Activated CD4-positive, alpha-beta memory T cell treated with anti-CD3 and anti-CD28 coated beads for 36 hours (primary cell): ENCODE results near the gene MBLAC1. TPM values are rescaled to one million over a fixed set of nuclear protein-coding genes. Genes with fewer than 3 reads are reported as not detected.
"Not testable (repeated sequence)": the region's sequence is repeated elsewhere in the genome, so short reads cannot be mapped to it uniquely, and the experiment has no call there.

ENCODE experiments used
- CTCF ChIA-PET: fragments of 350-600 bp; sonication (Branson Sonifier 250); formaldehyde crosslinking; loops from one replicate; lab custom pipeline; 2021; ENCODE audit warnings: antibody characterized with exemption, inconsistent platforms; lab: Charles Lee
- POLR2A ChIA-PET: fragments of 350-600 bp; sonication (Branson Sonifier 250); formaldehyde crosslinking; loops from one replicate; lab custom pipeline; 2021; ENCODE audit warnings: antibody characterized with exemption; lab: Charles Lee
- DNase-seq: peaks from one replicate; pipeline ENCODE4 v3.0.0-alpha.2; 2020
- H3K27ac Mint-ChIP-seq: one replicate; pipeline ENCODE4 v1.8.0; 2021; ENCODE audit warnings: mixed read lengths
- H3K27me3 Mint-ChIP-seq: one replicate; pipeline ENCODE4 v1.8.0; 2021; ENCODE audit warnings: mixed read lengths
- H3K36me3 Mint-ChIP-seq: one replicate; pipeline ENCODE4 v1.8.0; 2021; ENCODE audit warnings: mixed read lengths
- H3K4me1 Mint-ChIP-seq: one replicate; pipeline ENCODE4 v1.8.0; 2021; ENCODE audit warnings: low read depth, mixed read lengths
- H3K4me3 Mint-ChIP-seq: one replicate; pipeline ENCODE4 v1.8.0; 2021; ENCODE audit warnings: mild to moderate bottlenecking, mixed read lengths
- H3K9me3 Mint-ChIP-seq: one replicate; pipeline ENCODE4 v1.8.0; 2021; ENCODE audit warnings: mixed read lengths
- intact Hi-C: fragments of 100-400 bp; cut with micrococcal nuclease; formaldehyde crosslinking; loops from one replicate; pipeline ENCODE4 v1.15.1; 2023
- total RNA-seq, 2 experiments: library from RNA; stranded (reverse); gene quantifications; one replicate each; pipeline ENCODE4 v1.2.3, GENCODE V29; 2021

The MBLAC1 gene
- total RNA-seq, 2 experiments from 2014 or later = 2.3 to 3.4 TPM

GRCh38 chr7:100126239-100126930, 382 bp upstream of the MBLAC1 start:
- H3K4me3 Mint-ChIP-seq = peak overlapping the region; percentile 95
- peak overlapping the region; percentile 96 for H3K27ac Mint-ChIP-seq
- H3K36me3 Mint-ChIP-seq = peaks cover 6% of the 10 kb centered on the region
- peaks cover 30% of the 10 kb centered on the region for H3K4me1 Mint-ChIP-seq
- DNase-seq = no peak
- no peaks in the 10 kb centered on the region for H3K27me3 Mint-ChIP-seq
- intact Hi-C loops = loop anchor here (2.0 to 5.0 kb wide), 3 partner anchors 22 to 301 kb away; partner anchors contain the start of genes LAMTOR4, MEPCE, TRIM4 and ZCWPW1
- ChIA-PET CTCF (interaction anchor here (0.7 to 1.2 kb wide), 2 partner anchors 211 to 494 kb away, joined by 3 read pairs; no protein-coding TSS in a partner anchor), POLR2A (interaction anchor here (0.6 to 1.2 kb wide), 6 partner anchors 25 to 580 kb away, joined by 3 to 18 read pairs (median 3); partner anchors contain the start of genes AP4M1, COPS6, MCM7 and POP7)
- no peaks in the 10 kb centered on the region for H3K9me3 Mint-ChIP-seq

DNA sequence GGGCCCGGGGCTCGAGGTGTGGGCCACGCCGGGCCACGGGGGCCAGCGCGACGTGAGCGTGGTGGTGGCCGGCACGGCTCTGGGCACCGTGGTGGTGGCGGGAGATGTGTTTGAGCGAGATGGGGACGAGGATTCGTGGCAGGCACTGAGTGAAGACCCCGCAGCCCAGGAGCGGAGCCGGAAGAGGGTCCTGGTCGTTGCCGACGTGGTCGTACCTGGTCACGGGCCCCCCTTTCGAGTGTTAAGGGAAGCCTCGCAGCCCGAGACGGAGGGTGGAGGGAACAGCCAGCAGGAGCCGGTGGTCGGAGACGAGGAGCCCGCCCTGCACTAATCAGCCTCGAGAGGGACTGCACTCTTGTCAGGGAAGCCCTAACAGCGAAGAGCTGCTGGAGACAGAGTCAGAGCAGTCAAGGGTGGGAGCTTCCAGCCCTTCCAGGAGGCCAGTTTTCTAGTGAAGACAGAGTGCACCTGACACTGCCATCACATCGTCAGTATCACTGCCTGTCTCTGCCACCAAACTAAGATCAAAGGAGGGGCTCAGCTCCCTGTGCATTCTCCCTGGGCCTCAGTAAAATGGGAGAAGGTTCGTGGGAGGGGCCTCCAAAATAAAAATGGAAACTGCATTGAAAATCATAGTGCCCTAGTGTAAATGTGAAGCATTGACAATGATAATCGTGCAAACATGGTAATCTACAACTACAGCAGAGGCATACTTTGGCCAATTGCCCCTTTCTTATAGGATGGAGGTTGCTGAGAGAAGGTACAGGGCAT, 1.3 kb downstream of the MBLAC1 start:
- ChIA-PET CTCF (interaction anchor here (0.6 to 1.9 kb wide), 5 partner anchors 17 to 280 kb away, joined by 3 to 9 read pairs (median 5); no protein-coding TSS in a partner anchor), POLR2A (interaction anchor here (0.6 to 1.0 kb wide), 5 partner anchors 21 to 300 kb away, joined by 3 to 10 read pairs (median 3); partner anchors contain the start of genes AP4M1, LAMTOR4 and ZCWPW1)
- peak; percentile 43 for DNase-seq
- no peaks in the 10 kb centered on the region for H3K27me3 Mint-ChIP-seq
- H3K4me3 Mint-ChIP-seq = peak overlapping the region; percentile 76
- H3K36me3 Mint-ChIP-seq = peaks cover 6% of the 10 kb centered on the region
- no peaks in the 10 kb centered on the region for H3K9me3 Mint-ChIP-seq
- H3K4me1 Mint-ChIP-seq = peaks cover 29% of the 10 kb centered on the region
- peak overlapping the region; percentile 60 for H3K27ac Mint-ChIP-seq
- intact Hi-C loops = loop anchor here (1.0 to 5.0 kb wide), 5 partner anchors 9 to 299 kb away; partner anchors contain the start of genes AP4M1, CNPY4, LAMTOR4 and MCM7

- H3K27ac Mint-ChIP-seq = no peak overlapping the region
- H3K9me3 Mint-ChIP-seq = no peaks in the 10 kb centered on the region
- peaks cover 29% of the 10 kb centered on the region for H3K4me1 Mint-ChIP-seq
- H3K27me3 Mint-ChIP-seq = no peaks in the 10 kb centered on the region
- POLR2A ChIA-PET = interaction anchor here (0.6 to 1.0 kb wide), 5 partner anchors 20 to 300 kb away, joined by 3 to 10 read pairs (median 3); partner anchors contain the start of genes AP4M1, LAMTOR4 and ZCWPW1
- CTCF ChIA-PET = interaction anchor here (0.6 to 1.9 kb wide), 5 partner anchors 17 to 279 kb away, joined by 3 to 9 read pairs (median 5); no protein-coding TSS in a partner anchor
- H3K4me3 Mint-ChIP-seq = peak overlapping the region; percentile 76
- peaks cover 6% of the 10 kb centered on the region for H3K36me3 Mint-ChIP-seq
- intact Hi-C loops = loop anchor here (5.0 kb wide), 1 partner anchor 299 kb away; the partner anchor contains the start of genes MEPCE and ZCWPW1
- peak; percentile 21 for DNase-seq
Measured at GRCh38 chr7:100128637-100128963, 1.8 kb downstream of the MBLAC1 start.

GRCh38 chr7:100130220-100130607, 3.4 kb downstream of the MBLAC1 start:
- not testable (repeated sequence) for DNase-seq, H3K27me3 Mint-ChIP-seq, H3K27ac Mint-ChIP-seq, H3K4me3 Mint-ChIP-seq, H3K9me3 Mint-ChIP-seq, H3K36me3 Mint-ChIP-seq
- POLR2A ChIA-PET = interaction anchor here (1.1 to 1.5 kb wide), 3 partner anchors 13 to 81 kb away, joined by 3 read pairs; partner anchors contain the start of gene MCM7
- peaks cover 18% of the 10 kb centered on the region for H3K4me1 Mint-ChIP-seq
- intact Hi-C loops = loop anchor here (2.0 to 5.0 kb wide), 2 partner anchors 149 to 217 kb away; no protein-coding TSS in a partner anchor
- CTCF ChIA-PET = interaction anchor here (0.8 to 5.0 kb wide), 15 partner anchors 10 to 278 kb away, joined by 3 to 46 read pairs (median 5); partner anchors contain the start of genes AP4M1, CNPY4, GAL3ST4 and LAMTOR4

GRCh38 chr7:100130608-100131453, 4.1 kb downstream of the MBLAC1 start:
- H3K36me3 Mint-ChIP-seq = peaks cover 4% of the 10 kb centered on the region
- POLR2A ChIA-PET = interaction anchor here (1.1 to 1.5 kb wide), 3 partner anchors 14 to 80 kb away, joined by 3 read pairs; partner anchors contain the start of gene MCM7

DNA sequence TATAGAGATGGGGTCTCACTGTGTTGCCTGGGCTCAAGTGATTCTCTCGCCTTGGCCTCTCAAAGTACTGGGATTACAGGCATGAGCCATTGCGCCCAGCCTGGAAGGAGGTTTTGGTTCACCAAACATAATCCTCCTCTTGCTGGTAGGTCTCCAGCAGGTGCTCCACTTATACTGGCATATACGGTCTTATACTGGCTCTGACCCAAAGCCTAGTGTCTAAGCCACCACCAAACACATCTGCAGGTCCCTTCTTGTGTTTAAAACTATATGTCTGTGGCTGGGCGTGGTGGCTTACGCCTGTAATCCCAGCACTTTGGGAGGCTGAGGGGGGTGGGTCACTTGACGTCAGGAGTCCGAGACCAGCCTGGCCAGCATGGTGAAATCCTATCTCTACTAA, 5.4 kb downstream of the MBLAC1 start:
- Mint-ChIP-seq H3K27me3 (no peaks in the 10 kb centered on the region), H3K4me1 (peaks cover 14% of the 10 kb centered on the region), H3K27ac (no peak overlapping the region), H3K4me3 (no peak overlapping the region), H3K36me3 (no peaks in the 10 kb centered on the region), H3K9me3 (no peaks in the 10 kb centered on the region)
- intact Hi-C loops = loop anchor here (1.0 to 5.0 kb wide), 3 partner anchors 85 to 275 kb away; no protein-coding TSS in a partner anchor
- CTCF ChIA-PET = interaction anchor here (0.6 to 5.0 kb wide), 26 partner anchors 9 to 351 kb away, joined by 3 to 46 read pairs (median 4); partner anchors contain the start of genes AP4M1, GPC2, LAMTOR4 and MCM7
- POLR2A ChIA-PET = no interaction called here
- no peak for DNase-seq

More at GRCh38 chr7:100130608-100131453, 4.1 kb downstream of the MBLAC1 start:
- intact Hi-C loops = loop anchor here (2.0 to 5.0 kb wide), 2 partner anchors 150 to 216 kb away; no protein-coding TSS in a partner anchor
- no peaks in the 10 kb centered on the region for H3K27me3 Mint-ChIP-seq
- no peak overlapping the region for H3K4me3 Mint-ChIP-seq
- H3K27ac Mint-ChIP-seq = no peak overlapping the region
- peaks cover 14% of the 10 kb centered on the region for H3K4me1 Mint-ChIP-seq
- no peaks in the 10 kb centered on the region for H3K9me3 Mint-ChIP-seq
- peak; percentile 91 for DNase-seq
- CTCF ChIA-PET = interaction anchor here (0.6 to 5.0 kb wide), 28 partner anchors 9 to 749 kb away, joined by 3 to 46 read pairs (median 4); partner anchors contain the start of genes AP4M1, CNPY4, GAL3ST4 and GPC2

DNA sequence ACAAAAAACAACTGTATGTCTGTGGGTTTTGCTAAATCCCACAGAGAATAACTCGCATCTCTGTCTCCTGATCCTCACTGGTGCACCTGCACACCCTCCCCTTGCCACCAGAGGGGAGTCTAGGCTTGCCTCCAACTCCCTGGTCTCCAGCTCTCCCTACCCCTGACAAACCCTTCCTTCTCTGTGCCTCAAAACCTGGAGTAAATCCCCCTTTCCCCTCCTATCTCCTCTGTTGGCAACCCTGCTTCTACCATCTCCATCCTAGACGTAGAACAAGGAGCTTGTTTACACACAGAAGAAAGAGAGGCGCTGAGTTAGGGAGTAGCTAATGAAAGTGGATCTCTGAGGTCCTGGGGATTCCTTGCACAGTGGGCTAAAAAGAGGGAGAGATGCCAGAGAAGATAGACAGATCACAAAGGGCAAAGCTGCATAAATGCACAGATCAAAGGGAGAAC, 6.0 kb downstream of the MBLAC1 start:
- POLR2A ChIA-PET = no interaction called here
- no peaks in the 10 kb centered on the region for H3K27me3 Mint-ChIP-seq
- DNase-seq = peak; percentile 79
- intact Hi-C loops = loop anchor here (1.0 to 5.0 kb wide), 3 partner anchors 84 to 275 kb away; no protein-coding TSS in a partner anchor
- H3K36me3 Mint-ChIP-seq = no peaks in the 10 kb centered on the region
- H3K4me3 Mint-ChIP-seq = no peak overlapping the region
- CTCF ChIA-PET = interaction anchor here (0.6 to 5.0 kb wide), 32 partner anchors 8 to 350 kb away, joined by 3 to 46 read pairs (median 4); partner anchors contain the start of genes AP4M1, GPC2, LAMTOR4 and MCM7
- H3K4me1 Mint-ChIP-seq = peaks cover 14% of the 10 kb centered on the region
- H3K27ac Mint-ChIP-seq = no peak overlapping the region
- H3K9me3 Mint-ChIP-seq = no peaks in the 10 kb centered on the region

DNA sequence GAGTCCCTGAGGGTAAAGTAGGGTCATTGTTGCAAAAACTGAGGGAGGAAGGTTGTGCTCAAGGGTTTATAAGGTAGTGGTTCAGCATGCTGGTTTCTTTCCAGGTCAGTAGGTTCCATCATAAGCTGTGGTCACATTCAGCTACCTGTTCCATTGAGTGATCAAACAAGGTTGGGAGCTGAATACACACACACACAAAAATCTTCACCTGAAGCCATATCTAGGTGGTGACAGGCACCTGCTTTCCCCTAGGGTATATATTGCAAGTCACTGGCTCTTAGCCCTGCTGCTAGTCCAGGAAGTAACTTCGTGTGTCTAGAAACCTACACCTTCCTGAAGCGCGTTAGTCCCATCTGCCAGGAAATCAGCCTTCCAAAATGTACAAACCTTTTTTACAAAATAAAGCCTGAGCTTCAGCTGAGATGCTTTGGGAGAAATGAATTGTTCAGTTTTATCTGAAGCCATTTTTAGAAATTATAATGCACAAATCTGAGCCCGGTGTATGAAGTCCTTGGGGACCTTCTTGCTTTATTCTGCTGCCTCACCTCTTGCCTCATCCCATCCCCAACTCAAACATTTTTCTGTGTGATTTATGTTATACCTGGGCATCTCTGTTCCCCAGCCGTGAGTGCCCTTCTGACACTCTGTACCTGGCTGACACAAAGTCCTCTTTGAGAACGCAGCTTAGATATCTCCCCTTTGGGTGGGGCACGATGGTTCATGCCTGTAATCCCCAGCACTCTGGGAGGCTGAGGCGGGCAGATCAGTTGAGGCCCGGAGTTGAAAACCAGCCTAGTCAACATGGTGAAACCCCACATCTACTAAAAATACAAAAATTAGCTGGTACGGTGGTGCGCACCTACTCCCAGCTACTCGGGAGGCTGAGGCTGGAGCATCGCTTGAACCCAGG, 11.3 kb downstream of the MBLAC1 start:
- POLR2A ChIA-PET = no interaction called here
- peaks cover 2% of the 10 kb centered on the region for H3K27me3 Mint-ChIP-seq
- H3K36me3 Mint-ChIP-seq = no peaks in the 10 kb centered on the region
- DNase-seq = no peak
- no peaks in the 10 kb centered on the region for H3K9me3 Mint-ChIP-seq
- CTCF ChIA-PET = interaction anchor here (1.5 kb wide), 1 partner anchor 270 kb away, joined by 3 read pairs; no protein-coding TSS in a partner anchor
- no peak overlapping the region for H3K4me3 Mint-ChIP-seq
- no peak overlapping the region for H3K27ac Mint-ChIP-seq
- H3K4me1 Mint-ChIP-seq = peaks cover 11% of the 10 kb centered on the region
- intact Hi-C loops = no loop called here

DNA sequence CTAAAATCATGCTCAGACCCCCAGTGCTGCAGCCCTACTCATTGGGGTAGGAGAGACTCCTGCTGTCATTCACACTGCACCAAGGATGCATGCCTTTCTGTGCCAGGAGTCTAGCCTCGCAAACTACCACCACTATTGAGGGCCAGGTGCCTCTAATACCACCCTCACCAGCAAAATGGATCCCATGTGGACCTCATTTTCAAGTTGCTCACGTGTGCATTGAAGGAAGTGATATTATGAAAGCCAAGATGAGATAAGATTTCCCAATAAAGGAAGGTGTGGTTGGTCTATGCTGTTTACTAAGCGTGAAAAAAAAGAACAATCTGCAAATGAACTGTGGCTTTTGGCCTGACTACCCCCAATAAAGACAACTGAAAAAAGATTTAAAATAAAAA, 14.8 kb downstream of the MBLAC1 start:
- Mint-ChIP-seq H3K36me3 (no peaks in the 10 kb centered on the region), H3K27me3 (peaks cover 2% of the 10 kb centered on the region), H3K9me3 (no peaks in the 10 kb centered on the region), H3K27ac (no peak overlapping the region), H3K4me3 (no peak overlapping the region), H3K4me1 (peaks cover 11% of the 10 kb centered on the region)
- ChIA-PET CTCF (interaction anchor here (1.1 to 1.6 kb wide), 2 partner anchors 9 to 11 kb away, joined by 4 to 5 read pairs; no protein-coding TSS in a partner anchor), POLR2A (no interaction called here)
- DNase-seq = no peak
- intact Hi-C loops = loop anchor here (1.0 kb wide), 1 partner anchor 73 kb away; no protein-coding TSS in a partner anchor
